Globus pallidus (tissue), 1 donor: ENCODE measurements around the gene IL24.

Experiments
- DNase-seq: peaks from one replicate; pipeline ENCODE4 v3.0.0-alpha.2; 2015; ENCODE audit warnings: low spot score

Gene IL24

DNA sequence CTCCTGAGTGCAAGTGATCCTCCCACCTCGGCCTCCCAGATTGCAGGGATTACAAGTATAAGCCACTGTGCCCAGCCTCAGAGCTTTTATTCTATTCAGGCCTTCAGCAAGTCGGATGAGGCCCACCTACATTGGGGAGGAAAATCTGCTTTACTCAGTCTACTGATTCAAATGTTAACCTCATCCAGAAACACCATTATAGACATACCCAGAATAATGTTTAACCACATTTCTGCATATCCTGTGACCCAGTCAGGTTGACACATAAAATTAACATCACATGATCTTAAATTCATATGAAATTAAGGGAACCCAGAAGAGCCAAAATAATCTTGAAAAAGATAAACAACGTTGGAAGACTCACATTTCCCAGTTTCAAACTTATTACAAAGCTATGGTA is 16.9 kb upstream of the IL24 start:
- no peak for DNase-seq

DNA sequence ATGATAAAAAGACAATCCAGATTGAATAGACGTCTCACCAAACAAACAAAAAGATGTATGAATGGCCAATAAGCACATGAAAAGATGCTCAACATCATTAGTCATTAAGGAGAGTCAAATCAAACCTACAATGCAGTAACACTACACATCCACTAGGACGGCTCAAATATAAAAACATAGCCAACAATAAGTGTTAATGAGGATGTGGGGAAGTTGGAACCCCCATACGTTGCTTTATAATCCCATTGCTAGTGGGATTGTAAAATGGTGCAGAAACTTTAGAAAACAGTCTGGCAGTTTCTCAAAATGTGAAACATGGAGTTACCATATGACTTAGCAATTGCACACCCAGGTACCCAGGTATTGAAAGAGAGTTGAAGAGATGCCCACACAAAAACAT is 14.7 kb upstream of the IL24 start:
- DNase-seq = no peak

GRCh38 chr1:206883160-206883559 is 14.1 kb upstream of the IL24 start:
- DNase-seq = no peak

- DNase-seq = no peak
These were observed 13.4 kb upstream of the IL24 start for GRCh38 chr1:206883876-206884275.

DNA sequence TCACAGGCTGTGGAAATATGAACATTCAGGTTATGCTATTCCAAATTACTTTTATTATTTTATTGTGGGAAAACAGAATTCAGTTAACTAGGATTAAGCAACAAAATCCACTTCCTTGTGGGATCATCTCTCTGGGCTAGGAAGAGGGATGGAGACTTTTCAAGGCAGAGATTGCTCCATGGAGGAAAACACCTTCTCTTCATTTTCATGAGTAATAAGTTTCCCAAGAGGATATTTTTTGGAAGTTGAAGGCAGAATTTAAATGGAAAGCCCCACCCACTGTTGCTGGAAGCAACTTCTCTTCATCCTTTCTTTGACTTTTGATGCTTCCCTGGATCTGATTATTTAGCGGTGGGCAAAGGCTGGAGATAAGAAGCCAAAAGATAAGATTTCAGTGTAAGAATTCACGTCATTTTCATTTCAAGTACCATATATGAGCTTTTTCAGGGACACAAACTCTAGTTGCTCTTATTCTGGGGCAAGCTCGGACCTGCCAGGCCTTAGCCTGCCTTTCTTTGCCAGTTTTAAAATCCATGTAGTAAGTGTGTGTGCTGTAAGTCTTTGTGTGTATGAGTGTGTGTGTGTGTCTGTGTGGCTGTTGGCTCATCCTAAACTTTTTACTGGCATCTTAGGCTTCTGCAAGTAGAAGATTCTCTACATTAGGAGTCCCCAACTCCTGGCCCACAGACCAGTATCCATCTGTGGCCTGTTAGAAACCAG is 11.7 kb upstream of the IL24 start:
- DNase-seq = no peak

DNA sequence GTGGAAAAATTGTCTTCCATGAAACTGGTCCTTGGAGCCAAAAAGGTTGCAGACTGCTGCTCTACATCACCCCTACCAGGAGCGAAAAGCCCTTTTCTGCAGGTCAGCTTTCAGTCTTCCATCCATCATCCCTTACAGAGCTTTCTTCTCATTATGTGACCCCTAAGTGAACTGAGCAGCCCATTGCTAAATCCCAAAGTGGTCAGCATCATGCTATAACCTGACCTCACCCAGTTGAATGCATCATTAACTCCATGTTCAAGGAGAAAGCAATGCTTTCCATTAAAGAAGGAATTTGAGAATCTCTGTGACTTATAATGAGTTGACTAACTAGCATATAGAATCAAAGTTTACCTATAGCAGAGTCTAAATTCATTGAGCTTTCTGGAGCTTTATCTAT is 10.4 kb upstream of the IL24 start:
- no peak for DNase-seq

GRCh38 chr1:206887701-206888100 is 9.5 kb upstream of the IL24 start:
- no peak for DNase-seq

- DNase-seq = no peak
These were observed 6.8 kb upstream of the IL24 start for GRCh38 chr1:206890125-206891060.

- no peak for DNase-seq
These were observed 5.8 kb upstream of the IL24 start for GRCh38 chr1:206891412-206891811.

DNA sequence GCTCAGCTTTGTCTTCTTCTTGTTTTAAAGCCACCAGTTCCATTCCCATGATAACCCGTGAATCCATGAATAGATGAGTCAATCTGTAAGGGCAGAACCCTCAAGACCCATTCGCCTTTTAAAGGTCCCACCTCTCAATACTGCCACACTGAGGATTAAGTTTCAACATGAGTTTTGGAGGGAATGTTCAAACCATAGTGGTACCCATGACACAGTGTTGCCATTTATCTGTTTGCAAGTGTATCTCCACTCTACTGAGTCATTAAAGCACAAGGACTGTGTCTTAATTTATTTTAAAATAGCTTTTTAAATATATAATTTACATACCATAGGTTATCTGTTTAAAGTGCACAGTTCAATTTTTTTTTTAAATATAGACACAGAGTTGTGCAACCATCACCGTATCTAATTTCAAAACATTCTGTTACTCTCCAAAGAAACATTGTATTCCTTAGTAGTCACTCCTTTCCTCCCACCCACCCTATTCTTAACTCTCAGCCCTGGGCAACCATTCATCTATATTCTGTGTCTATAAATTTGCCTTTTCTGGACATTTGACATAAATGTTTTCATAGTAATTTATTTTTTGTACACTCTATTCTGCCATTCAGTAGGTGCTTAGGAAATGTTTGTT is 4.8 kb upstream of the IL24 start:
- no peak for DNase-seq

GRCh38 chr1:206893380-206893779 is 3.9 kb upstream of the IL24 start:
- DNase-seq = no peak

- DNase-seq = no peak
These were observed 1.9 kb upstream of the IL24 start for GRCh38 chr1:206895325-206895724.

GRCh38 chr1:206895837-206896242 is 1.4 kb upstream of the IL24 start:
- no peak for DNase-seq

DNA sequence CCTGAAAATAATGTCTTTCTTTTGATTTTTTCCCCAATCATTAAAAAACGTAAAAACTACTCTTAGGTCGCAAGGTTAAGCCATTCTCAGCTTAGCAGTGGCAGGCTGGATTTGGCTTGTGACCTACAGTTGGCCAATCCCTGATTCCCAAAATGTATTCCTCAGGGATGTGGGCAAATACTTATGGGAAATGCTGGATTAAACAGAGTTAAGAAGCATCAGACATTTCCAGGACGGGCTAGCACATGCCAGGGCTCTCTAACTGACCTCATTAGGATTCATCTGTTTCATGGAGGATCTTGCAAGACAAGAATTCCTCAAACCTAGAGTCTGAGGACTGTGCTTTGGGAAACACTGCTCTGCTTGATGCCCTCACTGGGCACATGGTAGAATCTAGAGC is 982 bp upstream of the IL24 start:
- DNase-seq = no peak

DNA sequence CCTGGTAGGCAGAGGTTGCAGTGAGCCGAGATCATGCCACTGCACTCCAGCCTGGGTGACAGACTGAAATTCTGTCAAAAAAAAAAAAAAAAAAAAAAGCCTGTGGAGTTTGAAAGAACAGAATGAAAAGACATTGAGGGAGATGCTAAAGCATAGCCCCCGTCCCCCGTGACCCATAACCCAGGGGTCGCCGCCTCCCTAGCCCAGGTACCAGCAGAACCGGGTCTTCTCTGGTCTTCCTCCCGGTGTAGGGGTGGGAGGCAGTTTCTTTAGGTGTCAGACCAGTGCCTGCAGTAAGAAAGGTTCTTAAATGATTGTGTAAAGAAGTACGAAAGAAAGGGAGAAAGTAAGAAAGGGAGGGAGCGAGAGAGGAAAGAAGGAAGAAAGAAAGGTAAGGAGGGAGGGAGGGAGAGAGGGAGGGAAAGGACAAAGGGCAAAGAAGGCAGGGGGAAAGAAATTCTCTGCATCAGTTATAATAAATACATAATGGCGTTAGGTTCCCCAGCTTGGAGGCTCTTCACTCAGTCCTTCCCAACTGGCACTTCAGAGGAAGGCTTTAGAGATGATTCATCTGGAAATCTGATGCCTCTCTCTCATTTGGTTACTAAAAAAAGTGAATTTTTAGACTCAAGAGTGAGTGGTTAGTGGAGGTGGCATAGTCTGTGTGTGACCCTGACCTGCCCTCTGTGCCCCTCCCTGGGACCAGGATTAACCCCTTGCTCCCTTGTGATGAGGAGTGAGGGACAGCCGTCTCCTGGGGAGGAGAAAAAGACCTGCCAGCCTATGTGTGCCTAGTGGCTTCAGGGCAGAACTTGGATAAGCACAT is 1.1 kb downstream of the IL24 start:
- no peak for DNase-seq

DNA sequence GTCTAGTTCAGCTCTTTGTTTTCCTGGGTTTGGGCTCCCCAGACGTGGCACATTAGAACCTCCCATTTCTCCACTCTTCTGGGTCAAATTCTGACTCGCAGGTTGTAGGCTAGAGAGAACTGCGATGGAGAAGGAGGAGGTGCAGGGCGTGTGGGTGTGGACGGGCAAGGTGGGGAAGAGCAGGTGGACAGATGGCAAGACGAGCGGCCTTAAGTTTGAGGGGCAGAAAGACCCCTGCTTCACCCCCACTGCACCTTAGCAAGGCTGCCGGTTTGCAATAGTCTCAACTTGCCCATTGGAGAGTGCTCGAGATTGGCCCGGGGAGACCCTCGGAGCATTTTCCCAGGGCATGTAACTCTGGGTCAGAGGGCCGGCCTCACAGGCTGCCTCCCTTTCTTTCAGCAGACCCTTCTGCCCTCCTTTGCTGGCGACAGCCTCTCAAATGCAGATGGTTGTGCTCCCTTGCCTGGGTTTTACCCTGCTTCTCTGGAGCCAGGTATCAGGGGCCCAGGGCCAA is 1.7 kb downstream of the IL24 start:
- no peak for DNase-seq

GRCh38 chr1:206899717-206900116 is 2.5 kb downstream of the IL24 start:
- DNase-seq = no peak

- no peak for DNase-seq
These were observed 2.9 kb downstream of the IL24 start for GRCh38 chr1:206900149-206900548.

GRCh38 chr1:206901944-206902343 is 4.7 kb downstream of the IL24 start:
- no peak for DNase-seq

GRCh38 chr1:206902702-206903101 is 5.5 kb downstream of the IL24 start:
- DNase-seq = no peak

- no peak for DNase-seq
These were observed 6.4 kb downstream of the IL24 start for GRCh38 chr1:206903687-206904086.
